Keratinocyte (primary cell): Measurements from ENCODE around the gene OTP. TPM values are rescaled to one million over a fixed set of nuclear protein-coding genes. Genes with fewer than 3 reads are reported as not detected.

Source experiments
- DNase-seq: peaks from one replicate; pipeline ENCODE4 v3.0.0-alpha.2; 2011; ENCODE audit warnings: low read depth, missing footprints, low spot score
- FAIRE-seq: peaks from 2 replicates; lab custom pipeline; 2011; peaks lifted over from hg19 to GRCh38; lab: Jason Lieb, UNC
- H2AFZ ChIP-seq: 2 replicates; pipeline ENCODE4 v1.6.0; 2012; ENCODE audit warnings: low read length, control low read depth, inconsistent platforms; ENCODE audit not compliant: control insufficient read depth
- H3K27ac ChIP-seq: 2 replicates; pipeline ENCODE4 v1.5.1; 2011; ENCODE audit warnings: low read length; ENCODE audit not compliant: control insufficient read depth, insufficient read depth
- H3K27me3 ChIP-seq: 3 replicates; pipeline ENCODE4 v1.6.0; 2011; ENCODE audit warnings: low read length; ENCODE audit not compliant: control insufficient read depth, insufficient read depth; ENCODE audit errors: extremely low read depth
- H3K36me3 ChIP-seq, 2 experiments: 2 replicates in 1 of 2; 3 replicates in 1 of 2; pipeline ENCODE4 v1.5.1; 2011; ENCODE audit warnings: low read length in 2 of 2, mild to moderate bottlenecking in 1 of 2; ENCODE audit not compliant: control insufficient read depth in 2 of 2, insufficient read depth in 2 of 2; ENCODE audit errors: extremely low read depth in 1 of 2
- H3K4me1 ChIP-seq: 3 replicates; pipeline ENCODE4 v1.5.1; 2011; ENCODE audit warnings: low read length; ENCODE audit not compliant: control insufficient read depth, insufficient read depth; ENCODE audit errors: extremely low read depth
- H3K4me2 ChIP-seq: 3 replicates; pipeline ENCODE4 v1.6.0; 2011; ENCODE audit warnings: low read depth, low read length; ENCODE audit not compliant: control insufficient read depth, insufficient read depth; ENCODE audit errors: extremely low read depth
- H3K4me3 ChIP-seq, 3 experiments: fragments of 200-600 bp in 1 of 3; sonication (generic) in 1 of 3; 2 replicates in 2 of 3; 3 replicates in 1 of 3; pipeline ENCODE4 v1.5.1; 2011 to 2016; ENCODE audit warnings: low read length in 3 of 3, mild to moderate bottlenecking in 3 of 3, control low read depth in 2 of 3, inconsistent platforms in 1 of 3, low read depth in 1 of 3, mixed read lengths in 1 of 3, mixed run types in 1 of 3, moderate library complexity in 1 of 3; ENCODE audit not compliant: control insufficient read depth in 2 of 3, insufficient read depth in 2 of 3; ENCODE audit errors: extremely low read depth in 1 of 3
- H3K79me2 ChIP-seq: 2 replicates; pipeline ENCODE4 v1.6.0; 2012; ENCODE audit warnings: low read length; ENCODE audit not compliant: control insufficient read depth, insufficient read depth
- H3K9ac ChIP-seq: 3 replicates; pipeline ENCODE4 v1.6.0; 2011; ENCODE audit warnings: low read length; ENCODE audit not compliant: control insufficient read depth, insufficient read depth; ENCODE audit errors: extremely low read depth
- H3K9me1 ChIP-seq: 3 replicates; pipeline ENCODE4 v1.6.0; 2011; ENCODE audit warnings: low read length; ENCODE audit not compliant: control insufficient read depth, insufficient read depth; ENCODE audit errors: extremely low read depth
- H3K9me3 ChIP-seq: 2 replicates; pipeline ENCODE4 v1.5.1; 2012; ENCODE audit warnings: low read depth, low read length; ENCODE audit not compliant: control insufficient read depth
- H4K20me1 ChIP-seq: 3 replicates; pipeline ENCODE4 v1.6.0; 2011; ENCODE audit warnings: low read length; ENCODE audit not compliant: control insufficient read depth, insufficient read depth; ENCODE audit errors: extremely low read depth
- CTCF ChIP-seq, 3 experiments: IDR thresholded peaks in 1 of 3; conservative IDR thresholded peaks in 1 of 3; optimal IDR thresholded peaks in 1 of 3; 2 replicates in 2 of 3; 3 replicates in 1 of 3; pipeline versions ENCODE3 to v1.5.1; 2011; ENCODE audit warnings: low read length in 3 of 3, mild to moderate bottlenecking in 3 of 3, moderate library complexity in 2 of 3, control low read depth in 1 of 3, inconsistent platforms in 1 of 3; ENCODE audit not compliant: insufficient read depth in 2 of 3; ENCODE audit errors: extremely low read depth in 1 of 3
- EZH2 ChIP-seq: IDR thresholded peaks from one replicate; pipeline ENCODE4 v1.6.1; 2012; ENCODE audit warnings: inconsistent platforms, mild to moderate bottlenecking, low read length, moderate library complexity
- dilution Hi-C: fragments of 300-500 bp; cut with MboI; formaldehyde crosslinking; loops from one replicate; pipeline ENCODE4 v1.7.0; 2020; ENCODE audit warnings: low sequenced_read_pairs; ENCODE audit not compliant: extremely low pct_ligation_motif_present
- polyA plus RNA-seq, 5 experiments: library from polyadenylated mRNA; depleted of rRNA in 3 of 5; stranded (reverse) in 3 of 5; stranded (forward) in 1 of 5; unstranded in 1 of 5; fragments of >200 nt; gene quantifications; 1 replicate in 1 of 5; 2 replicates in 3 of 5; 3 replicates in 1 of 5; pipeline versions ENCODE4 v1.2.1 to v1.2.3, GENCODE V29; 2011 to 2012; ENCODE audit warnings: missing spikeins in 2 of 5, low read depth in 1 of 5, low replicate concordance in 1 of 5

OTP gene
- polyA plus RNA-seq, 1 donor (not counting 4 experiments of a cell fraction or from before 2014, with no cell fraction given), result not detected

- dilution Hi-C loops, result no loop called here
- H3K36me3 ChIP-seq, result no peaks in the 10 kb centered on the region
- no peak overlapping the region for H3K27ac ChIP-seq
- peaks cover 3% of the 10 kb centered on the region for H4K20me1 ChIP-seq
- FAIRE-seq, result no peak
- H3K9me3 ChIP-seq, result no peaks in the 10 kb centered on the region
- no peak overlapping the region for H3K4me3 ChIP-seq
- no peak overlapping the region for H3K9ac ChIP-seq
- H3K4me1 ChIP-seq, result no peaks in the 10 kb centered on the region
- no peak for DNase-seq
- no peak overlapping the region for H3K4me2 ChIP-seq
- H3K27me3 ChIP-seq, result peaks cover 89% of the 10 kb centered on the region
- H3K9me1 ChIP-seq, result no peaks in the 10 kb centered on the region
- TF ChIP-seq CTCF (optimal IDR thresholded peaks at IDR 0.05 in 1 of 3, IDR thresholded peaks at IDR 0.05 in 1 of 3, conservative IDR thresholded peaks at IDR 0.05 in 1 of 3; ENCODE audit: extremely low read depth in 1 of 3, insufficient read depth in 2 of 3, low read length in 3 of 3), result no peak
- TF ChIP-seq EZH2, result peak; percentile 100
- no peaks in the 10 kb centered on the region for H3K79me2 ChIP-seq
- no peak overlapping the region for H2AFZ ChIP-seq
Measured at GRCh38 chr5:77644371-77645157, 6.1 kb upstream of the OTP start.

GRCh38 chr5:77643654-77644370, 5.3 kb upstream of the OTP start:
- Histone ChIP-seq H3K9ac (no peak overlapping the region), H3K27me3 (peaks cover 92% of the 10 kb centered on the region), H3K4me3 (no peak overlapping the region), H3K4me1 (no peaks in the 10 kb centered on the region), H3K79me2 (no peaks in the 10 kb centered on the region), H4K20me1 (peaks cover 3% of the 10 kb centered on the region), H3K4me2 (no peak overlapping the region), H3K27ac (no peak overlapping the region), H3K36me3 (no peaks in the 10 kb centered on the region), H2AFZ (no peak overlapping the region), H3K9me3 (no peaks in the 10 kb centered on the region), H3K9me1 (no peaks in the 10 kb centered on the region)
- no peak for FAIRE-seq
- no peak for DNase-seq
- dilution Hi-C loops, result no loop called here
- TF ChIP-seq CTCF (optimal IDR thresholded peaks at IDR 0.05 in 1 of 3, IDR thresholded peaks at IDR 0.05 in 1 of 3, conservative IDR thresholded peaks at IDR 0.05 in 1 of 3; ENCODE audit: extremely low read depth in 1 of 3, insufficient read depth in 2 of 3, low read length in 3 of 3) (no peak), EZH2 (peak; percentile 7)
